ENCODE results near the gene TADA1.

TADA1 gene, protein sequence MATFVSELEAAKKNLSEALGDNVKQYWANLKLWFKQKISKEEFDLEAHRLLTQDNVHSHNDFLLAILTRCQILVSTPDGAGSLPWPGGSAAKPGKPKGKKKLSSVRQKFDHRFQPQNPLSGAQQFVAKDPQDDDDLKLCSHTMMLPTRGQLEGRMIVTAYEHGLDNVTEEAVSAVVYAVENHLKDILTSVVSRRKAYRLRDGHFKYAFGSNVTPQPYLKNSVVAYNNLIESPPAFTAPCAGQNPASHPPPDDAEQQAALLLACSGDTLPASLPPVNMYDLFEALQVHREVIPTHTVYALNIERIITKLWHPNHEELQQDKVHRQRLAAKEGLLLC

DNA sequence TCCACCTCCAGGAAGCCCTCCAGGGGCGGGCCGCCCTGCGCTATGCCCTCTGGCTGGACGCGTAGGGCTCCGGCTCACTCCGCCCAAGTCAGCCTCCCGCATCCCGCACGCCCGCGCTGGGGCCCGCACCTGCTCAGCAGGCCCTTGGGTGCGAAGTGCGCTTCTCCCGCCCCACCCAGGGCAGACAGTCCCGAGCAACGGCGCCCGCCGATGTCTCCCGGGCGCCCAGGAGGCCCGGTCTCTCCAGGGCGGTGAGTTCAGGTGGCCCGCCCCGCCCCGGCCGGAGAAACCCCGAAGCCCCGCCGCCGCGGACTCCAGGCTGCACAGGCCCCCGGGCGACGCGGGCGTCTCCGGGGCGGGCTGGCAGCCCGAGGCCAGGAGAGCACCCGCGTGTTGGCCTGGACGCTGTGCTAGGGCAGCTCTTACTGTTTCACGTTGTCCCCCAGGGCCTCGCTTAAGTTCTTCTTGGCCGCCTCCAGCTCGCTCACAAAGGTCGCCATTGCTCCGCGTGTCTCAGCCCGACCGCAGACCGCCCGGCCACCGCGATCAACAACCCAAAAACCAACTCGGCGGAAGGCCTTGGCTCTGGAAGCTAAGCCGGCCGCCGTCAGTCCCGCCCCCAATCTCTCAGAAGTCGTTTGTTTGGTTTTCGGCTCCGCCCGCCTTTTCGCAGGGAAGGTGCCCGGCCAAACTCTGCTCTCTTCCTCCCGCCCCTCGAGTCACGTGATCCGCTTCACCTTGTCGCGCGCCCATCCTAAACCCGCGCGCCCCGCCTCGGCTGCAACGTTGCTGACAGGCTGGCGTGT, at the start of gene TADA1:
Gene TADA1, minus strand, starts transcription at position 531 of the 806 bp plus-strand sequence. Its CDS starts 31 bp downstream, at position 500.
- DNase-seq, result peak; percentile 97

DNA sequence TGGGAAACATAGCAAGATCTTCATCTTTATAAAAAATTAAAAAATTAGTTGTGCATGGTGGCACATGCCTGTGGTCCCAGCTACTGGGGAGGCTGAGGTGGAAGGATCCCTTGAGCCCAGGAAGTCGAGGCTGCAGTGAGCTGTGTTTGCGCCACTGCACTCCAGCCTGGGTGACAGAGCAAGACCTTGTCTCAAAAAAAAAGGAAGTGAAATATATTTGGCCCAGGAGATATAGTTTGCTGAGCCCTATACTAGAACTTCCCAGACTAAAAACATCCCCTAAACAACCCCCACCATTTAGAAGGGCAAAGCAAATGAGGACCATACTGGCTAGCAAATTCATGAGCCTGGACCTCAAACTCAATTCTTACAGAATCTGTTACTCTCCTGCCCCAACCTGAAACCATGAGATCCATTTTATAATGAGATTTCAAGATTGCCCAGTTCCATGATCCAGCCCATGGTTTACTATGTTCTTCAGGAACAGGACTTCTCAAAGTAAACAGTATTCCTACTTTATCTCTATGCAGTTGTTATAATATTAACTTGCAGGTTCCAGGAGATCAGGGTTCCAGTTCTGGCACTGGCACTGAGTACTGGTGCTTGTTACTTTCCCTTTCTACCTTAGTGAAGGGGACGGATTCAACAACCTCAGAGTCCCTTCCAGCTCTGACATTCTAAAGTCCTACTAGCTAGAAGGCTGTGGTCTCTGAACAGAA, 48.9 kb upstream of the TADA1 start:
- no peak for DNase-seq

DNA sequence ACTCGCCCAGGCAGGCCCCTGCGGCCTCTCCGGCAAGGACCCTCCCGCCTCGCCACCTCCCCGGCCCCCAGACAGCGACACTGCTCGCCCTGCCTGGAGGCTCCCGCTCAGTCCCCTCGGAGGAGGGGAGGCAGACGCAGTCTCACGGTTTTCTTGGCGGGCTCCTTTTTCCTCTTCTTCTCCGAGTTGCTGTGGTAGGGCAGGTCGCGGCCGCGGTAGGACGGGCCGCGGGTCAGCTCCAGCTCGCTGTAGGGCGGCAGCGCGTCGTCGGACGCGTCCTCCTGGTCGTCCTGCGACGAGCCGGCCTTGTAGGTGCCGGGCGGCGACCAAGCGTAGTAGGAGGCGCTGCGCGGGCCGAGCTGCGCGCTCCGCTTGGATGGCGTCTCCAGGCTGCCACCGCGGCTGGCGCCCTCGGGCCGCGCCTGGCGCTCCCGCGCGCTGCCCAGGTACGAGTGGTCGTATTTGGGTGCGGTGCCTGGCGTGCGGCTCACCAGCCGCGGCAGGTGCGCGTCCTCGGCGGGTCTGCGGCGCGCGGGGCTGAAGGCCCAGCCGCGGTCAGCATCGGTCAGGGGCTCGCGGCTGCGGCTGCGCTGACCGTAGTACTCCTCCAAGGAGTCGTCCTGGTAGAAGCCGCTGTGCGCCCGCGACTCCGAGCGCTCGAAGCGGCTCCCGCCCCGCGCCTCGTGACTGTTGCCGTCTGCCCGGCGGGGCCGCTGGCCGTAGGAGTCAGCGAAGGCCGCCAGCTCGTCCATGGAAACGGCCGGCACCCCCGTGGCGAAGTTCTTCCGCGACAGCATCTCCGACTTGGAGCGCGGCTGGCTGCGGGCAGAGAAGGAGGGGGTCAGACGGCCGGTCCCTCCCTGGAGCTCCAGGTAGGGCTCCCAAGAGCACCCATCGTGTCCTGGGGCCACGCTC, 44.8 kb upstream of the TADA1 start:
- no peak for DNase-seq

DNA sequence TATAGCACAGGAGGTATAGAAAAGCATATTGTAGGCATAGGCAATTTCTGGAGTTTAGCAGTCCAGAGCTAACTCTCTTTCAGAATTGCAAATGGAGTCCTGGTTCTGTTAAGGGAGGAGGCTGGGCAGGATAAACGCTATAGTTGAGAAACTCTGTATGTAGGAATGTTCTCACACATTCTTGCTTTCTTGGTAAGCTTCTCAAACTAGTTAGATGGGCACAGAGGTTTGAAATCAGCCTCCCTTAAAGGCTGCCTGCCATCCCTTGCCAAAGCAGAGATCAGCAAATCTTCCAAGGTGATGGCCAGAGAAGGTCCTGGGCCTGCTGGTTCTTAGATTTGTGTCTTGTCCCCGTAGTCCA, 42.9 kb upstream of the TADA1 start:
- no peak for DNase-seq

DNA sequence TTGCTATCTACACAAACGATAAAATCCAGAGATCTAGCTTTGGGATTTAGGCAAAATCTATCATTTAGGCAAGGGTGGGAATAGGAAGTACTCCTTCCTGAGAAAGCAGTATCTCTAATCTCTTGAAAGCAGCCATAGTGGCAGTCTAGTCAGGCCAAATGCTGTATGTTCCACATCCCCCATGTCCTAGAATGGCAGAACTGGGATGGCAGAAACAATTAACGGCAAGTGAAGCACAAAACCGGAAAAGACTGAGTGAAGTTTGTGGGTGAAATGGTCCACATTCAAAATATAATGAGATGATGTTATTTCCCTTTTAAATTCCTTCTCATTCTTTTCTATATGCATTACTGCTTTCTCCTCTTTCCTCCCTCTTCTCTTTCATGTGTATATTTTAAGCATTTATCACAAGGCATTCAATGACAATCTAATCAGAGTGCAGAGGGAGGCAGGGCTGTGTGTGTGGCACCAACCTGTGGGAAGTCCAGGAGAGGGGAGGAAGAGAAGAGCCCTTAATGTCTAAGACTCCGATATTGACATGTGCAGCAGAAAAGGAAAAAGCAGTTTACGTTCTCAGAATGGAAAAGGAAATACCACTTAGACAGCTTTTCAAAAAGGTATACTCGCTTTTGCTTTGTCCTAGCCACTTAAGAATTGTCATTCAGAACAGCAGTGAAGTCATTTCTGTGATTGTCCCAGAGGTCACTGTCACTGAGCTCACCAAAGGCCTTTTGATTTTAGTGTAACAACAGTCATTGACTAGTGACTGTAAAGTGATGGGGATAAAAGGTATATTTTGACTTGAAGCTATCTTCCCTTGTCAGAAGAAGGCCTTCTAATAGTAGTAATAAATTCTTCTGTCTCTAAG, 42.3 kb upstream of the TADA1 start:
- DNase-seq, result no peak

DNA sequence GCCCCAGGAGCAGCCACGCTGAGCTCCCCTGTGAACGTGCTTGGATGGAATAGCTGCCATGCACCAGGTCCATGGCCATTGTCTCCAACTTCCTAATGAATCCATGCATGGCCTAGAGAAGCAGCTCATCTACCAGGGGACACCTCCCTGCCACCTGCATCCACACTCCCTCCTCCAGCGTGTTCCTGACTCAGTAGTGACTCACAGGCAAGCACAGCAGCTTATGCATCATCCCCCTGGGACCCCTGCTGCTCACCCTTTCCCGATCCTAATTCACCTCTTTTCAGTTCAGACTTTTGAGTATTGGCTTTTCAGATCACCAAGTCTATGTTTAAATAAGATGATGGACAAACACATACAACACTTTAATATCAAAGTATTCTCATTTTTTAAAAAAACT, 39.9 kb upstream of the TADA1 start:
- no peak for DNase-seq

DNA sequence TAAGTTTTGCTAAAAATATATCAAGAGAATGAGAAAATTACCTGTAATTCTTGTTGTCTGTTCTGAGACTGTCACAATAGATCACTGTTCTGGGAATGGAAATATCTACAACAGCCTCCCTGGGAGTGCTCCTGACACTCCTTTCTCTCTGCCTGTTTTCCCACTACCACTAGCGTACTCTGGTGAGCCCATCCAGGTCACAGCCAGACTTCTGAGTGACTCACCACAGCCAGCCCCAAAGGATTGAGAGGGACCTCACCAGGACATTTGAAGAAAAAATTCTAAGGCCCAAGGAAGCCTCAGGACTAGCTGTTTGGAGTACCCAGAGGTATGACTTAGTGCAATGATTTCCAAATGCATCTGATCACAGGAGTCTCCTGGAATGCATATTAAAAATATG, 39.0 kb upstream of the TADA1 start:
- no peak for DNase-seq

DNA sequence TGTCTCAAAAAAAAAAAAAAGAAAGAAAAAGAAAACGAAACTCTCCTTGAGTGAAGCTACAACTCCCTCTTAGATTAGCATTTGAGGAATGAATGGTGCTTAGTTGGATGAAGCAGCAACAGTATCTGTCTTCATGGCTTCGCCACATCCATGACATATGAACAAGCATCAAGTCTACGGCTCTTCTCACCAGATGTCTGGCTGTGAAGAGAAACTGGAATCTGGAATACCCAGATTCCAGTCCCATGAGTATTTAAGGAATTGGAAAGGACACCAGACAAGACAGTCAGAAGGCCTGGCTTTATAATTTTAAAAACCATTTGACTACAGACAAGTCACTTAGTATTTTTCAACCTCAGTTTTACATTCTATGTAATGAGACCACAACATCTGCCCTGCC, 38.0 kb upstream of the TADA1 start:
- no peak for DNase-seq

DNA sequence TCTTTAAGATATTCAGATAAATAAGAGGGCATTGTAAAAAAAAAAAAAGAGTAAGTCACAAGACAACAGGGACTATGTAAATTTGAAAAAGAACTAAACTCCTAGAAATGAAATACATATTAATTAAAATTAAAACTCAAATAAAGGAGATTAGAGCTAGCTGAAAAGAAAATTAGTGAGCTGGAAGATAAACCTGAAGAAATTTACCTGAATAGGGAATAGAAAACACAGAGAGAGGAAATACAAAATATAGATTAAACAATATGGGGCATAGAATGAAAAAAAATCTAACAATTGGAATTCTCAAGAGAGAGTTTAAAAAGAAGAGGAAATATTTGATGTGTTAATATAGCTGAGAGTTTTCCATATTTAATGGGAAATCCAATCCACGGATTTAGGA, 35.6 kb upstream of the TADA1 start:
- no peak for DNase-seq

DNA sequence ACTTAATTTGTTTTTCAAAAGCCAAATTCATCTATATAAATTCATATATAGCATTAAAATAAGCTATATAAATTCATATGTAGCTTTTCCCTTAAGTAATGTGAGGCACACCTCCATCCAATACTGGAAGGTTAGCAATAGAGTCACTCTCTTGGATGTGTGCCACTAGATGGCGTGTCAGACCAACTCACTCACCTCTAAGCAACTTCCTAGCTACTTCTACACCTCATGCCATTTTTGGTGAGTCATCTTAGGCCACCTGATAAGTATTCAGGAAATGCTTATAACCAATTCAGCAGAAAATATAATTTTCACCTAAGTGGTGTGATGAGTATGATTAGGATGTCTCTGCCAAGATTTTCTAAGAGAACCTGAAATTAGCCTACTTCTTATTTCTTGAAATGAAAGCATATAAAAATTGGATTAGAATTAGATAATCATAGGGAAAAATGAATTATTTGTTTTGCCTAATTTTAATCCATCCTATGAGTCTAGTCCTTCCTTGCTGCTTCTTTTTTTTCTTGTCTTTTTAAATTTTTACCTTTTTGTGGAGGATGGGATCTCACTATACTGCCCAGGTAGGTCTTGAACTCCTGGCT, 34.4 kb upstream of the TADA1 start:
- peak; percentile 59 for DNase-seq

DNA sequence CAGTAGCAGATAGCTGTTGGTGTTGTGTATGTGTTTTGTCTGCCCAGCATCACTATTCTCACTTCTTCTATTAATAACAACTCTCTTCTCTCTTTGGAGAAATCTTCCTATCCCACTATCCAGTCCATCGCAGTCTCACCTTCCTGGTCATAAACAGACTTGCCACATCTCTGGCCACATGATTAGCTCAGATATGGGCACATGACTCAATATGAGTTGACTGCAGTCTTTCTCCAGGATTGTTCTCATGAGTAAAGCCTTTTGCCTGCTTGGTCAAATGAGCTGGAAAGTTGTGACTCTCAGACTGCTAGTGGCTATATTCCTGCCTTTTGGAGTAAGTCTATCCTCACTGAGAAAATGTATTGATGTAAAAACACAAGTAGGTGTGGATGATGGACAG, 32.9 kb upstream of the TADA1 start:
- no peak for DNase-seq

DNA sequence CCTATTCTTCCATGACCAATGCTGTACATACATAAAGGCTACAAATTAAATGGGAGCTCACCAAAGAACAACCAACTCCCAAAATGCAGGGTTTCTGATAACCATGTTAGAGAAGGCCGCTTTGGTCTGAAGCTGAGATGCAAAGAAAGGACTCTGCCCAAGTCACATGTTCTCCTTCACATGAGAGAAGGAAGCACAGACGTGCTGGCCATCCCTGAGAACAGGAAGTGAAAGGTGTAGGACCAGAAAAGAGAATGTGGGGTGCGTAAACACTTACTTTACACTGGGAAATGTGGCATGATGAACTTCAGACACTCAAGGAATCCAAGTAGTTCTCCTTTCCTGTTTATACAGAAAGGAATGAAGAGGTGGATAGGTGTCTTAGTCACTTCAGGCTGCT, 31.7 kb upstream of the TADA1 start:
- no peak for DNase-seq

DNA sequence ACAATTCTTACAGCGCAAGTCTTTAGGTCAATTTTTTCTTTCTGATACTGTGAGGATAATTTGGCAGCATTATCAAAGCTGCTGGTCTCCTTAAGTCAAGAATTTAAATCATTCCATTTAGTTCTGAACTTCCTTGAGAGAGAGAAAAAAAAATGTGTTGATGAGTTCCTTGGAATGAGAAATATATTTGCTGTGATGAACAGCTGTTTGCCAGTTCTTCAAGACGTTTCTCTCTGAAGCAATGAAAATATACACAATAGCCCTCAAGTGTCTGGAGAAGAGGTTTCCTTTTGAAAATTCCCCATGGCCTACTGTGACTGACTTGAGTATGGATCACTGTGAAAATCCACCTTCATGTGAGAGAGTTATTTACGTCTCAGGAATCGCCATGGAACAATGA, 31.0 kb upstream of the TADA1 start:
- no peak for DNase-seq

DNA sequence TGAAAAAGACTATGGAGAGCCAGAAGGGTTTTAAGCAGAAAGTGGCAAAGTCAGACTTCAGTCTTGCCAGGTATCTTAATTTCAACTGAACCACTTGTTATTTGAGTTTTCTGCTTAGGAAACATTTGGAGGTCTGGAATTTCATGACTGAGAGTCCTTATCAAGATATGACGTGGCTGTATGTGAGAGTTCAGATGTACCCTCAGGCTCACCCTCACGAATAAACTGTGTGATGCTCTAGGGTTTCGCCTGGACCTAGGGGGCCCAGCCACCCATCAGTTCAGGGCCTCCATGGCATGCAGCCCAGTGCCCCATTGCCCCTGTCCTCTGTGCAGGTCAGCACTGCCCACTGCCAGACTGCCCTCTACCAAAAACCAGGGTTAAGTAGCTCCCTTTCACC, 30.6 kb upstream of the TADA1 start:
- DNase-seq, result no peak

DNA sequence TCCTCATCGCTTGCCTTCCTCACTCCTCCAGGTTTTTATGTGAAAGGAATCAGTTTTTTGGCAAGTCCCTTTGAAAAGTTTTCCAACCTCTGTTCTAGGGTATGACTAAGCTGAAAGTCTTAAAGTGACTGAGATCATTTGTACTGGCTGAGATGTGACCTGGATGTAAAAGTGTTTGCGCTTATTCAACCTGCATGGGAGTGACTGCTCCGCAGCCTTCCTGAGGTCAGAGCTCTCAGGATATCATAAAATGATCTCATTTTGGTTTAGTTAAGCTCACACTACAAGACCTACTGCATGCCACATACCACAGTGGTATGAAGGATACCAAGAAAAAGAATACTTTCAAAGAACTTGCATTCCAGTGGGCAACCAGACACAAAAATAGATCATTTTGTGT, 29.8 kb upstream of the TADA1 start:
- DNase-seq, result no peak

DNA sequence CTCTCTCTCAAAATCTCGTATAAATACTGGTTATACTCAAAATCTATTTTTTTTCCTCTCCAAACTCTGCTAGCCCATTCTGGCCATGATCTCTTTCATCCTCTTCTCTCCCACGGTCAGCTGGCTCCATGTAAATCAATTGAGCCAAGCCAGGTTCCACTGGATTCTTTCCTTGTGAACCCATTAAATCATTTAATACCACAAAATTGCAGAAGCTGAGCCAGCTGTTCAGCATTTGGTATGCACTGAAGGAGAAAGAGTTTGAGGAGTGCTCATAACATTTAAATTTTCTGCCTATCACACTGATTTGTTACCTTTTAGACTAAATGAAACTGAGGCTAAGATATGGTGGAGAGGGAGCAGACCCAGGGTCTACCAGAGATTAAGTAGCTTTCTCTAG, 29.1 kb upstream of the TADA1 start:
- DNase-seq, result no peak

DNA sequence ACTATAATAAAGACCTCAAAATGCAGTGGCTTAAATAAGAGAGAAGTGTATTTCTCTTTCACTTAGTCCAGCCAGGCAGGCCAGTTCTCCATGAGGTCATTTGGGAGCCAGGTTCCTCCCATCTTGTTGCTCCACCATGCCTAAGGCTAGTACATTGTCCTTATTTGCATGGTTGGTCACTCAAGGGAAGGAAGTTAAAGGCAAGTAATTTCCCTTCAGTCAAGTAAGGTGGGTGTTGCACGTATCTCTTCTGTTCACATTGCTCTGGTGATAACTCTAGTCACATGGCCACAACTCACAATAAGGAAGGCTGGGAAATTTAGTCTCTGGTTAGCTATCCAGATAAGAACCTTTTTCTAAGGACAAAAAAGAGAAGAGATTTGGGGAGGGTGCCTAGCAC, 27.2 kb upstream of the TADA1 start:
- DNase-seq, result no peak

DNA sequence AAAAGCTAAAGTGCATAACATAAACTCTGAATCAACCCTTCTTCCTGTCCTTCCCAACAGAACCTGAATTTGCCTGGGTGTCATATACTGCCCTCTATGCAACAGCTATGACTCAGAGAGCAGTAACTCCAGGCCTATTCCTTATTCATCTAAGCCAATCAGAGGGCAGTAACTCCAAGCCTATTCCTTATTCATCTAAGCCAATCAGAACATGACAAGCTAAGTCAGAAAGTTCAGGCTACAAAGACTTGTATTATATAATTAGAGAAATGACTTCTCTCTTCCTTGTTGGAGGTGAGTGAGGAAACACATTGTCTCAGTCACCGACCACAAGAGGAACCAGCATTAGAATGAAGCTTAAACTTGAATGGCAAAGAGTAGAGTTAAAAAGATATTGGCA, 26.2 kb upstream of the TADA1 start:
- DNase-seq, result no peak

DNA sequence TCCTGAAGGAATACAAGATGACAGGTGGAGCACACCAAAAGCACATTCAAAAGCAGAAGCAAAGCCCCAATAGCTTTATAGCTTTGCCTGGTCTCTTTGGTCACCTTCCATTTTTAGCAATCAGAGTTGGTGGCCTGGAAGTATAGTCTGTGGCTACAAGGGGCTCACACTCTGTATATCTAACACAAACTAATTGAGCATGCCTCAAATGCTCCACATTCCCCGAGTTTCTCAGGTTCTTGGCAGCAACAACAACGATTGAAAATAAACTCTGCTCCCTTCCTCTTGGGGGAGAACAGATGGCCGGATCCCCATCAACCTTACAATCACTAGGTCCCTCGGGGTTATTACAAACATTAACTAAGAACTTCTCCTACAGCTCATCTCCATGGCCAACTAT, 24.9 kb upstream of the TADA1 start:
- no peak for DNase-seq

DNA sequence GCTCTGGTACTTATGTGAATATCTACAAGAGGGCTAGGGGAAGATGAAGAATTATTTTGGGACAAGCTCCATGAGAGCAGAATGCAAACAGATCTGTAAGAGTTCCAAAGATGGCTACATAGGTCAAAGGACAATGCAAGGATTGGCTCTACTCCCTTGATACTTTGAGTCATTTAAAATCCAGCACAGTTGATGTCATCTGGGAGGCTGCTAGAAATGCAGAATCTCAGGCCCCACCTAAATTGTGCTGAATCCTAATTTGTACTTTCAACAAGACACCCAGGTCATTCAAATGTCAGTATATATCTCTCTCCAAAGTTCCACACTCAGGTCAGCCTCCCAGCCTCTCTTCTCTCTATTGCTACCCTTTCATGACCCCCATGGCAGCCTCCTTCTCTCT, 23.7 kb upstream of the TADA1 start:
- no peak for DNase-seq

DNA sequence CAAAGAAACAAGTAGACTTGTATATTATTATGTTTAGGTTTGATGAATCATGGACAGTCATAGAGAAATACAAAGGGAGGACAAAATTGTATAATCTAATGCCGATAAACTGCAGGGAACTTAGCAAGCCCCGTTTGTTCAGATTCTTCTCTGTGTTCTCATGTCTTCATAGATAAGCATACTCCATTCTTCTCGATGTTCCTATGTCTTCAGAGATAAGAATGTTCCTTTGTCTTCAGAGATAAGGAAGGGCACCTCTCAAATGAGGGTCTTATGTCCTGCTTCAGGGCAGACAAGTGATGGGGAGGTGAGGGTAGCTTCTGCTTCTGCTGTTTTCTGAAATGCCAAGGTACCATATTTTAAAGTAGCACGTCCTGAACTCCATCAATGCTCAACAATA, 19.7 kb upstream of the TADA1 start:
- no peak for DNase-seq

Data from activated CD4-positive, alpha-beta T cell treated with anti-CD3 and anti-CD28 coated beads for 1 hour (primary cell).